Dermis microvascular lymphatic vessel endothelial cell (primary cell): ENCODE measurements around the gene NOSIP. TPM values are rescaled to one million over a fixed set of nuclear protein-coding genes. Genes with fewer than 3 reads are reported as not detected.

Experiments used
- DNase-seq, 2 donors: peaks; one replicate each; pipeline versions ENCODE4 v3.0.0 to v3.0.0-alpha.2; 2010; ENCODE audit warnings: low read depth in 2 of 2
- total RNA-seq: library from RNA; depleted of rRNA; stranded (reverse); fragments of >200 nt; gene quantifications from 2 replicates; pipeline ENCODE4 v1.2.1, GENCODE V29; 2014

NOSIP gene
- total RNA-seq, 1 donor from 2014 or later, result 127 TPM

GRCh38 chr19:49507803-49508494 lies 72.4 kb downstream of the NOSIP start:
- DNase-seq, result no peak

- DNase-seq, result peak; percentile 46 to 69
Measured at GRCh38 chr19:49506575-49507105, 73.7 kb downstream of the NOSIP start.

Other genes with a start within 250 kb of the NOSIP start
- not detected in 2 replicates for gene CD37, start 245.2 kb downstream of the NOSIP start, total RNA-seq
- gene TEAD2, start 218.1 kb downstream of the NOSIP start, total RNA-seq, result 57.4 and 72.2 TPM in 2 replicates
- 0.13 and 0.51 TPM in 2 replicates for gene DKKL1, start 216.7 kb downstream of the NOSIP start, total RNA-seq
- not detected in 2 replicates for gene KASH5, start 192.3 kb downstream of the NOSIP start, total RNA-seq
- not detected in 2 replicates for gene PTH2, start 157.1 kb downstream of the NOSIP start, total RNA-seq
- not detected in 2 replicates for gene GFY, start 155.2 kb downstream of the NOSIP start, total RNA-seq
- 0.13 TPM in 2 replicates for gene SLC17A7, start 139.0 kb downstream of the NOSIP start, total RNA-seq
- 146 and 159 TPM in 2 replicates for gene PIH1D1, start 128.7 kb downstream of the NOSIP start, total RNA-seq
- 41.3 and 61.4 TPM in 2 replicates for gene ALDH16A1, start 127.3 kb downstream of the NOSIP start, total RNA-seq
- gene FLT3LG, start 106.3 kb downstream of the NOSIP start, total RNA-seq, result 1.3 and 1.9 TPM in 2 replicates
- gene RPL13A, start 92.9 kb downstream of the NOSIP start, total RNA-seq, result 3,699 and 4,643 TPM in 2 replicates
- 2,245 and 2,954 TPM in 2 replicates for gene RPS11, start 84.1 kb downstream of the NOSIP start, total RNA-seq
- gene FCGRT, start 67.9 kb downstream of the NOSIP start, total RNA-seq, result 51.9 and 184 TPM in 2 replicates
- gene RCN3, start 52.6 kb downstream of the NOSIP start, total RNA-seq, result 11.7 and 13.4 TPM in 2 replicates
- gene PRRG2, start 760 bp upstream of the NOSIP start, total RNA-seq, result 2.4 and 7.1 TPM in 2 replicates
- gene PRR12, start 10.6 kb upstream of the NOSIP start, total RNA-seq, result 1.0 and 2.9 TPM in 2 replicates
- gene RRAS, start 59.6 kb upstream of the NOSIP start, total RNA-seq, result 23.0 and 31.6 TPM in 2 replicates
- 5.3 and 9.6 TPM in 2 replicates for gene SCAF1, start 61.7 kb upstream of the NOSIP start, total RNA-seq
- 33.9 and 42.1 TPM in 2 replicates for gene IRF3, start 85.3 kb upstream of the NOSIP start, total RNA-seq
- 4.0 and 4.6 TPM in 2 replicates for gene BCL2L12, start 85.4 kb upstream of the NOSIP start, total RNA-seq
- gene PRMT1, start 96.7 kb upstream of the NOSIP start, total RNA-seq, result 383 and 426 TPM in 2 replicates
- gene ADM5, start 109.0 kb upstream of the NOSIP start, total RNA-seq, result 0.26 and 0.38 TPM in 2 replicates
- 9.6 and 14.5 TPM in 2 replicates for gene CPT1C, start 110.6 kb upstream of the NOSIP start, total RNA-seq
- not detected in 2 replicates for gene TSKS, start 182.8 kb upstream of the NOSIP start, total RNA-seq
- gene AP2A1, start 186.4 kb upstream of the NOSIP start, total RNA-seq, result 44.8 and 73.5 TPM in 2 replicates
- gene FUZ, start 232.7 kb upstream of the NOSIP start, total RNA-seq, result 12.7 and 18.6 TPM in 2 replicates
- gene MED25, start 237.7 kb upstream of the NOSIP start, total RNA-seq, result 7.6 and 15.2 TPM in 2 replicates